WTC11 (cell line): Measurements from ENCODE around the gene ARID1A. TPM values are rescaled to one million over a fixed set of nuclear protein-coding genes. Genes with fewer than 3 reads are reported as not detected.

ENCODE experiments used
- ATAC-seq: fragments of 200-7000 bp; cut with Tn5 transposase; 2 replicates; pipeline ENCODE4 v1.10.0; 2021; ENCODE audit warnings: mild to moderate bottlenecking, moderate library complexity
- CTCF ChIA-PET: fragments of 300-600 bp; sonication (Branson Sonifier 250); formaldehyde crosslinking; loops from one replicate; lab custom pipeline; 2021; ENCODE audit warnings: antibody characterized with exemption; lab: Charles Lee
- POLR2A ChIA-PET: fragments of 350-600 bp; sonication (Branson Sonifier 250); formaldehyde crosslinking; loops from one replicate; lab custom pipeline; 2021; ENCODE audit warnings: antibody characterized with exemption; lab: Charles Lee
- DNase-seq: peaks from one replicate; pipeline ENCODE4 v3.0.0; 2021; ENCODE audit warnings: low spot score
- H3K27ac Mint-ChIP-seq: 2 replicates; pipeline ENCODE4 v1.8.0; 2021; ENCODE audit warnings: mixed read lengths
- H3K27me3 Mint-ChIP-seq: 2 replicates; pipeline ENCODE4 v1.8.0; 2021; ENCODE audit warnings: low read depth, mild to moderate bottlenecking, moderate library complexity, mixed read lengths
- H3K36me3 Mint-ChIP-seq: 2 replicates; pipeline ENCODE4 v1.8.0; 2021; ENCODE audit warnings: mixed read lengths
- H3K4me1 Mint-ChIP-seq: 2 replicates; pipeline ENCODE4 v1.8.0; 2022; ENCODE audit warnings: mixed read lengths
- H3K4me3 Mint-ChIP-seq: 2 replicates; pipeline ENCODE4 v1.8.0; 2021; ENCODE audit warnings: mild to moderate bottlenecking, moderate library complexity, mixed read lengths
- H3K9me3 Mint-ChIP-seq: 2 replicates; pipeline ENCODE4 v1.8.0; 2021; ENCODE audit warnings: mixed read lengths
- JUN ChIP-seq: sonication (generic); formaldehyde crosslinking; IDR thresholded peaks from 2 replicates; pipeline ENCODE4 v1.8.0; 2023; ENCODE audit warnings: mild to moderate bottlenecking, missing genetic modification reagents
- NFATC4 ChIP-seq: fragments of 250-450 bp; sonication (Bioruptor Pico); IDR thresholded peaks from 2 replicates; pipeline ENCODE4 v1.9.0; 2021; ENCODE audit warnings: mild to moderate bottlenecking
- TCF7 ChIP-seq: sonication (generic); formaldehyde crosslinking; IDR thresholded peaks from 2 replicates; pipeline ENCODE4 v1.8.0; 2022; ENCODE audit warnings: mild to moderate bottlenecking, low read depth, missing genetic modification reagents, moderate library complexity
- TEAD1 ChIP-seq: sonication (generic); formaldehyde crosslinking; IDR thresholded peaks from 2 replicates; pipeline ENCODE4 v1.8.0; 2022; ENCODE audit warnings: mild to moderate bottlenecking, missing genetic modification reagents
- ZNF423 ChIP-seq: fragments of 250-450 bp; sonication (Bioruptor Pico); IDR thresholded peaks from 2 replicates; pipeline ENCODE4 v2.1.2; 2022; ENCODE audit warnings: mild to moderate bottlenecking, moderate library complexity
- total RNA-seq: library from RNA; stranded (reverse); gene quantifications from 3 replicates; pipeline ENCODE4 v1.2.3, GENCODE V29; 2021
- TF ChIP-seq, protein P1 (sequence below): sonication (generic); formaldehyde crosslinking; IDR thresholded peaks from 2 replicates; pipeline ENCODE4 v1.8.0; 2023; ENCODE audit warnings: mild to moderate bottlenecking, missing genetic modification reagents
- TF ChIP-seq, protein P2 (sequence below): sonication (generic); formaldehyde crosslinking; IDR thresholded peaks from 2 replicates; pipeline ENCODE4 v1.8.1; 2023; ENCODE audit warnings: mild to moderate bottlenecking, missing genetic modification reagents, moderate library complexity
- TF ChIP-seq, protein P3 (sequence below): fragments of 250-450 bp; sonication (Bioruptor Pico); IDR thresholded peaks from 2 replicates; pipeline ENCODE4 v1.9.0; 2021; ENCODE audit warnings: moderate library complexity, mild to moderate bottlenecking, inconsistent platforms, borderline replicate concordance
- TF ChIP-seq, protein P4 (sequence below): sonication (generic); formaldehyde crosslinking; IDR thresholded peaks from 2 replicates; pipeline ENCODE4 v1.8.1; 2022; ENCODE audit warnings: mild to moderate bottlenecking, missing genetic modification reagents, moderate library complexity, borderline replicate concordance
- TF ChIP-seq, protein P5 (sequence below): sonication (generic); formaldehyde crosslinking; IDR thresholded peaks from 2 replicates; pipeline ENCODE4 v1.8.1; 2023; ENCODE audit warnings: mild to moderate bottlenecking, missing genetic modification reagents, moderate library complexity
- TF ChIP-seq, protein P6 (sequence below): sonication (generic); formaldehyde crosslinking; IDR thresholded peaks from 2 replicates; pipeline ENCODE4 v1.8.1; 2023; ENCODE audit warnings: mild to moderate bottlenecking, missing genetic modification reagents
- TF ChIP-seq, protein P7 (sequence below): sonication (generic); formaldehyde crosslinking; IDR thresholded peaks from 2 replicates; pipeline ENCODE4 v1.8.1; 2022; ENCODE audit warnings: low read depth, mild to moderate bottlenecking, moderate library complexity, missing genetic modification reagents, borderline replicate concordance
- TF ChIP-seq, protein P8 (sequence below): sonication (generic); formaldehyde crosslinking; IDR thresholded peaks from 2 replicates; pipeline ENCODE4 v1.8.0; 2022; ENCODE audit warnings: mild to moderate bottlenecking, missing genetic modification reagents
- TF ChIP-seq, protein P9 (sequence below): sonication (generic); formaldehyde crosslinking; IDR thresholded peaks from 2 replicates; pipeline ENCODE4 v1.8.0; 2022; ENCODE audit warnings: mild to moderate bottlenecking, missing genetic modification reagents

ARID1A gene
- total RNA-seq, 1 experiment from 2014 or later = 98.0 TPM

DNA sequence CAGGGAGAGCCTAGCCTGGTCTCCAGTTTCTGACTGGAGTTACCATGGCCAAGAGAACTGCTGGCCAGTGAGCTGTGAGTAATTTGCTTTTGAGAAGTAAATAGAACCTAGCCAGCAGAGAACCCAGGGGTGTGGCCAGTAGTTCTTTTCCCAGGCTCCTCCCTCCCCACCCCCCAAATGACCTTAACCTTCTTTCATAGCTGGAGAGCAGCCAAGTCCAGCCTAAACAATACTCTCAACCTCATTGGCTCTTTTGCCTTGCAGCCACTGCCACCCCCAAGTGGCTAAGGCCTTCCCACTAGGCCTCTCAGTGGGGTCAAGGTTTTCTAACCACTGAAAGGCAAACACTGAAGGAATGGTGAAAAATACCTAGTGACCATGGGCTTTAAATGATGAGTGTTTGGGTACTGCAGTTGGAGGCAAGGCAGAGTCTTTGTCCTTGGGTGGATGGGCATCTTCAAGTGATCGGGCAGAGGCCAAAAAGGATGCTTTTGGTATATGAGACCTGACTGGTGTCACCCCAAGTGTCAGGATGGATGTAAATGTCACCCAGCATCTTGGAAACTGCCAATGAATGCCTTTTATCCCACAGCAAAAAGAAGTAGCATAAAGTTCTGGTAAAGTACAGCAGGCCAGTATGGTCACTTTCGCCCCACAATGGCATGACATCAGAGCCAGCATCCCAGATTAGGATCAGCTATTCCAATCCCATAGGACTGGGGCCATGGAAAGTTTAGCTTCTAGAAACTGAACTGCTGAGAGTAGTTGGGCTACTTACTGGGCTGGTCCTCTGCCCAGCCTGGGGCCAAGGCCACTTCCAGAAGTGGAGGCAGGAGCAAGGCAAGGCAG lies 88.4 kb downstream of the ARID1A start (continued):
- TF ChIP-seq, protein P1, sequence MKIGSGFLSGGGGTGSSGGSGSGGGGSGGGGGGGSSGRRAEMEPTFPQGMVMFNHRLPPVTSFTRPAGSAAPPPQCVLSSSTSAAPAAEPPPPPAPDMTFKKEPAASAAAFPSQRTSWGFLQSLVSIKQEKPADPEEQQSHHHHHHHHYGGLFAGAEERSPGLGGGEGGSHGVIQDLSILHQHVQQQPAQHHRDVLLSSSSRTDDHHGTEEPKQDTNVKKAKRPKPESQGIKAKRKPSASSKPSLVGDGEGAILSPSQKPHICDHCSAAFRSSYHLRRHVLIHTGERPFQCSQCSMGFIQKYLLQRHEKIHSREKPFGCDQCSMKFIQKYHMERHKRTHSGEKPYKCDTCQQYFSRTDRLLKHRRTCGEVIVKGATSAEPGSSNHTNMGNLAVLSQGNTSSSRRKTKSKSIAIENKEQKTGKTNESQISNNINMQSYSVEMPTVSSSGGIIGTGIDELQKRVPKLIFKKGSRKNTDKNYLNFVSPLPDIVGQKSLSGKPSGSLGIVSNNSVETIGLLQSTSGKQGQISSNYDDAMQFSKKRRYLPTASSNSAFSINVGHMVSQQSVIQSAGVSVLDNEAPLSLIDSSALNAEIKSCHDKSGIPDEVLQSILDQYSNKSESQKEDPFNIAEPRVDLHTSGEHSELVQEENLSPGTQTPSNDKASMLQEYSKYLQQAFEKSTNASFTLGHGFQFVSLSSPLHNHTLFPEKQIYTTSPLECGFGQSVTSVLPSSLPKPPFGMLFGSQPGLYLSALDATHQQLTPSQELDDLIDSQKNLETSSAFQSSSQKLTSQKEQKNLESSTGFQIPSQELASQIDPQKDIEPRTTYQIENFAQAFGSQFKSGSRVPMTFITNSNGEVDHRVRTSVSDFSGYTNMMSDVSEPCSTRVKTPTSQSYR (CRISPR knock-in tag) = no peak

DNA sequence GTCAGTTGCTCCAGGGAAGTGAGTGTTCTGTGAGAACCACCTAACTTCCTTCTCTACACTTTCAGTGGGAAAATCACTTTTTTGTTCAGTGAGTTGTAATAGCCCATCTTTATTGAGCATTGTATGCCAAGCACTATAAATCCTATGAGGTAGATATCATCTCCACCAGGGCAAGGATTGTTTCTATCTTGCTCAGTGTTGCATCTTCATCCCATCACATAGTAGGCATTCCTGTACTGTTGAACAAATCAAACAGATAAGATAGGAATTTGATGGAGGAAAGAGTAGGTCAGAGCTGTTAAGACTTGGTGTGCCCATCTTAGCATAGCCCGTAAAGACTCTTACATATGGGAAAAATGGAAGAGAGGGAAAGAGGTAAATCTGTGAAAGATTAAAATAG lies 89.1 kb downstream of the ARID1A start:
- POLR2A ChIA-PET = interaction anchor here (1.2 to 1.4 kb wide), 2 partner anchors 42 to 181 kb away, joined by 4 read pairs; no protein-coding TSS in a partner anchor
- Mint-ChIP-seq H3K27me3 (no peaks in the 10 kb centered on the region; the same call in 1 of the 2 replicates), H3K4me1 (peaks cover 58% of the 10 kb centered on the region), H3K4me3 (no peak overlapping the region), H3K27ac (0 out of 2 replicates have a peak overlapping the region, but pooled peaks have one; percentile 51), H3K36me3 (peaks cover 19% of the 10 kb centered on the region), H3K9me3 (no peaks in the 10 kb centered on the region)
- no peak for DNase-seq
- TF ChIP-seq, protein P2, sequence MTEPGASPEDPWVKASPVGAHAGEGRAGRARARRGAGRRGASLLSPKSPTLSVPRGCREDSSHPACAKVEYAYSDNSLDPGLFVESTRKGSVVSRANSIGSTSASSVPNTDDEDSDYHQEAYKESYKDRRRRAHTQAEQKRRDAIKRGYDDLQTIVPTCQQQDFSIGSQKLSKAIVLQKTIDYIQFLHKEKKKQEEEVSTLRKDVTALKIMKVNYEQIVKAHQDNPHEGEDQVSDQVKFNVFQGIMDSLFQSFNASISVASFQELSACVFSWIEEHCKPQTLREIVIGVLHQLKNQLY (CRISPR knock-in tag) = no peak
- TF ChIP-seq, protein P3, sequence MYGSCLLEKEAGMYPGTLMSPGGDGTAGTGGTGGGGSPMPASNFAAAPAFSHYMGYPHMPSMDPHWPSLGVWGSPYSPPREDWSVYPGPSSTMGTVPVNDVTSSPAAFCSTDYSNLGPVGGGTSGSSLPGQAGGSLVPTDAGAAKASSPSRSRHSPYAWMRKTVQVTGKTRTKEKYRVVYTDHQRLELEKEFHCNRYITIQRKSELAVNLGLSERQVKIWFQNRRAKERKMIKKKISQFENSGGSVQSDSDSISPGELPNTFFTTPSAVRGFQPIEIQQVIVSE (CRISPR knock-in tag) = no peak
- TF ChIP-seq, protein P4, sequence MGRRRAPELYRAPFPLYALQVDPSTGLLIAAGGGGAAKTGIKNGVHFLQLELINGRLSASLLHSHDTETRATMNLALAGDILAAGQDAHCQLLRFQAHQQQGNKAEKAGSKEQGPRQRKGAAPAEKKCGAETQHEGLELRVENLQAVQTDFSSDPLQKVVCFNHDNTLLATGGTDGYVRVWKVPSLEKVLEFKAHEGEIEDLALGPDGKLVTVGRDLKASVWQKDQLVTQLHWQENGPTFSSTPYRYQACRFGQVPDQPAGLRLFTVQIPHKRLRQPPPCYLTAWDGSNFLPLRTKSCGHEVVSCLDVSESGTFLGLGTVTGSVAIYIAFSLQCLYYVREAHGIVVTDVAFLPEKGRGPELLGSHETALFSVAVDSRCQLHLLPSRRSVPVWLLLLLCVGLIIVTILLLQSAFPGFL (CRISPR knock-in tag) = no peak
- TF ChIP-seq, protein P5, sequence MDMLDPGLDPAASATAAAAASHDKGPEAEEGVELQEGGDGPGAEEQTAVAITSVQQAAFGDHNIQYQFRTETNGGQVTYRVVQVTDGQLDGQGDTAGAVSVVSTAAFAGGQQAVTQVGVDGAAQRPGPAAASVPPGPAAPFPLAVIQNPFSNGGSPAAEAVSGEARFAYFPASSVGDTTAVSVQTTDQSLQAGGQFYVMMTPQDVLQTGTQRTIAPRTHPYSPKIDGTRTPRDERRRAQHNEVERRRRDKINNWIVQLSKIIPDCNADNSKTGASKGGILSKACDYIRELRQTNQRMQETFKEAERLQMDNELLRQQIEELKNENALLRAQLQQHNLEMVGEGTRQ (CRISPR knock-in tag) = no peak
- TF ChIP-seq, protein P6, sequence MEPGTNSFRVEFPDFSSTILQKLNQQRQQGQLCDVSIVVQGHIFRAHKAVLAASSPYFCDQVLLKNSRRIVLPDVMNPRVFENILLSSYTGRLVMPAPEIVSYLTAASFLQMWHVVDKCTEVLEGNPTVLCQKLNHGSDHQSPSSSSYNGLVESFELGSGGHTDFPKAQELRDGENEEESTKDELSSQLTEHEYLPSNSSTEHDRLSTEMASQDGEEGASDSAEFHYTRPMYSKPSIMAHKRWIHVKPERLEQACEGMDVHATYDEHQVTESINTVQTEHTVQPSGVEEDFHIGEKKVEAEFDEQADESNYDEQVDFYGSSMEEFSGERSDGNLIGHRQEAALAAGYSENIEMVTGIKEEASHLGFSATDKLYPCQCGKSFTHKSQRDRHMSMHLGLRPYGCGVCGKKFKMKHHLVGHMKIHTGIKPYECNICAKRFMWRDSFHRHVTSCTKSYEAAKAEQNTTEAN (CRISPR knock-in tag) = no peak
- TF ChIP-seq, protein P7, sequence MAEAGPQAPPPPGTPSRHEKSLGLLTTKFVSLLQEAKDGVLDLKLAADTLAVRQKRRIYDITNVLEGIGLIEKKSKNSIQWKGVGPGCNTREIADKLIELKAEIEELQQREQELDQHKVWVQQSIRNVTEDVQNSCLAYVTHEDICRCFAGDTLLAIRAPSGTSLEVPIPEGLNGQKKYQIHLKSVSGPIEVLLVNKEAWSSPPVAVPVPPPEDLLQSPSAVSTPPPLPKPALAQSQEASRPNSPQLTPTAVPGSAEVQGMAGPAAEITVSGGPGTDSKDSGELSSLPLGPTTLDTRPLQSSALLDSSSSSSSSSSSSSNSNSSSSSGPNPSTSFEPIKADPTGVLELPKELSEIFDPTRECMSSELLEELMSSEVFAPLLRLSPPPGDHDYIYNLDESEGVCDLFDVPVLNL = no peak
- TF ChIP-seq TCF7 (no peak), NFATC4 (CRISPR knock-in tag) (no peak), TEAD1 (CRISPR knock-in tag) (no peak), ZNF423 (CRISPR knock-in tag) (no peak), JUN (CRISPR knock-in tag) (no peak)
- TF ChIP-seq, protein P8, sequence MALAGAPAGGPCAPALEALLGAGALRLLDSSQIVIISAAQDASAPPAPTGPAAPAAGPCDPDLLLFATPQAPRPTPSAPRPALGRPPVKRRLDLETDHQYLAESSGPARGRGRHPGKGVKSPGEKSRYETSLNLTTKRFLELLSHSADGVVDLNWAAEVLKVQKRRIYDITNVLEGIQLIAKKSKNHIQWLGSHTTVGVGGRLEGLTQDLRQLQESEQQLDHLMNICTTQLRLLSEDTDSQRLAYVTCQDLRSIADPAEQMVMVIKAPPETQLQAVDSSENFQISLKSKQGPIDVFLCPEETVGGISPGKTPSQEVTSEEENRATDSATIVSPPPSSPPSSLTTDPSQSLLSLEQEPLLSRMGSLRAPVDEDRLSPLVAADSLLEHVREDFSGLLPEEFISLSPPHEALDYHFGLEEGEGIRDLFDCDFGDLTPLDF = no peak
- TF ChIP-seq, protein P9, sequence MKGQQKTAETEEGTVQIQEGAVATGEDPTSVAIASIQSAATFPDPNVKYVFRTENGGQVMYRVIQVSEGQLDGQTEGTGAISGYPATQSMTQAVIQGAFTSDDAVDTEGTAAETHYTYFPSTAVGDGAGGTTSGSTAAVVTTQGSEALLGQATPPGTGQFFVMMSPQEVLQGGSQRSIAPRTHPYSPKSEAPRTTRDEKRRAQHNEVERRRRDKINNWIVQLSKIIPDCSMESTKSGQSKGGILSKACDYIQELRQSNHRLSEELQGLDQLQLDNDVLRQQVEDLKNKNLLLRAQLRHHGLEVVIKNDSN = no peak
- CTCF ChIA-PET = interaction anchor here (1.0 to 1.3 kb wide), 2 partner anchors 183 to 186 kb away, joined by 3 to 4 read pairs; no protein-coding TSS in a partner anchor
- ATAC-seq = no peak
